GM21717 (cell line): ENCODE measurements around the gene ARMC9.
"Not testable (repeated sequence)": the region's sequence is repeated elsewhere in the genome, so short reads cannot be mapped to it uniquely, and the experiment has no call there.

Experiments
- ATAC-seq: cut with Tn5 transposase; IDR thresholded peaks from one replicate; pipeline ENCODE4 v1.9.1; 2021; ENCODE audit warnings: mild to moderate bottlenecking, moderate library complexity; ENCODE audit not compliant: unreplicated experiment

Gene ARMC9

GRCh38 chr2:231277962-231278361 lies 79.5 kb downstream of the ARMC9 start:
- ATAC-seq = no peak

- no peak for ATAC-seq
Observed at GRCh38 chr2:231278868-231279267, 80.4 kb downstream of the ARMC9 start.

DNA sequence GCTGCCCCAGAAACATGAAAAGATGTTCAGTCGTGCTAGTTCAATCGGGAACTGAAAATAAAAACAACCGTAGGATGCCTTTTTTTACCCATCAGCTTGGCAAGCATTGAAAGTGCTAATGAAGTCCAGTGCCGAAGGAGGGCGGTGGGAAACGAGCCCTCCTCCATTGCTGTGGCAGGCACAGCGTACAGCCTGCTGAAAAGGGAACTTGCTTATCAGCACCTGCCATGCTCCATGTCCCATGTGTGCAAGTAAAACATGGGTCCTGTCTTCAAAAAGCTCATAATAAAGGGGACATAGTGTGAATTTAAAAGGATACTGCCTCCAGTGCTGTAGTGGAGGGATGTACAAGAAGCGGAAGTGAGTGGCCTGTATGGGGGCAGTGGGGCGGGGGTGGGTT lies 82.4 kb downstream of the ARMC9 start:
- no peak for ATAC-seq

GRCh38 chr2:231284296-231284695 lies 85.9 kb downstream of the ARMC9 start:
- no peak for ATAC-seq

DNA sequence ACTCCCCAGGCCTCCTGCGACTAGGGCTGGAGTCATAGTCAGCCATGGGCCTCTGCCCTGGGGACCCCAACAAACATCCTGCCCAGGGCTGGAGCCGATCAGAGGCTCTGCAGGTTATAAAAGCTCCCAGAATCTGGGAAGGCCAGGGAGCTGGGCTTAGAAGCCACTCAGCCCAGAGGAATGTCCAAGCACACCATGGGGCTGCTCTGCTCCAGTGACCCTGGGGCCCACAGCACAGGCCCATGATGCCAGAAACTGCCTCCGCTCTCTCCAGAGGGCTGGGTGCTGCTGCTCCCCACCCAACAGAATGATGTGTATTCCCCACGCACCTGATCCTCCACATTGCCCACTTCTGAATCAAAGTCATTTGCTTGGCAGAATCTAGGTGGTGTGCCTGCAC lies 88.5 kb downstream of the ARMC9 start:
- ATAC-seq = no peak

DNA sequence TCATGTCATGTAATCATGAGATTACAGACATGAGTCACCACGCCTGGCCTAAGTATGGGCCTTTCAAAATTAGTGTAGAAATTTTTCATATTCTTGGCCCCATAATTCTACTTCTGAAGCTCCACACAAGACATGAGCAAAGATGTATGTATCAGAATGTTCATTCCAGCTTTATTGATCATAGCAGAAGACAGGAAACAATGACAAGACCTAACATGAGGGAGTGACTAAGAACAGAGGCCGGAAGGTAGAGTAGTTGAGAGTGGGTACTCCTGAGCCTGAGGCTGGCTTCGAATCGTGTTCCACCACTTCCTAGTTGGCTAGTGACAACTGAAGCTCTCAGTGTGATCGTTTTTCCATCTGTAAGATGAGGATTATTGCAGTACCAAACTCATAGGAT lies 89.3 kb downstream of the ARMC9 start:
- ATAC-seq = no peak

DNA sequence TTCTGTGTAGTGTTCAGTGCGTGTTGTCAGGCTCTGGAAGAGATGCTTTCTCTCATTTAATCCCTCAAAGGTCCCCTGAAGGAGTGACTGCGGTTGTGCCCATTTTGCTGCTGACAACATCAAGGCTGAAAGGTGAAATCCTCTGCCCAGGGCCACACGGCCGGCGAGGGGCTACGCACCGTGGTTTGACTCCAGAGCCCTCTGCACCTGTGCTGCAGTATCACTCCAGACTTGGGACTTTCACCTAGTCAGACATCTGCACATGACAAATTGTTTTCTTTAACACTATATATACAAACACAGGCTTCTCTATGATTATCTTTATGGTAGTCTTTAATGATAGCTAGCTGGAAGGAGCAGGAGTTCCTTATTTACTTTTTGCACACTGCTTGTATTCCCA lies 90.2 kb downstream of the ARMC9 start:
- ATAC-seq = no peak

- ATAC-seq = no peak
Observed at GRCh38 chr2:231290321-231291015, 92.0 kb downstream of the ARMC9 start.

DNA sequence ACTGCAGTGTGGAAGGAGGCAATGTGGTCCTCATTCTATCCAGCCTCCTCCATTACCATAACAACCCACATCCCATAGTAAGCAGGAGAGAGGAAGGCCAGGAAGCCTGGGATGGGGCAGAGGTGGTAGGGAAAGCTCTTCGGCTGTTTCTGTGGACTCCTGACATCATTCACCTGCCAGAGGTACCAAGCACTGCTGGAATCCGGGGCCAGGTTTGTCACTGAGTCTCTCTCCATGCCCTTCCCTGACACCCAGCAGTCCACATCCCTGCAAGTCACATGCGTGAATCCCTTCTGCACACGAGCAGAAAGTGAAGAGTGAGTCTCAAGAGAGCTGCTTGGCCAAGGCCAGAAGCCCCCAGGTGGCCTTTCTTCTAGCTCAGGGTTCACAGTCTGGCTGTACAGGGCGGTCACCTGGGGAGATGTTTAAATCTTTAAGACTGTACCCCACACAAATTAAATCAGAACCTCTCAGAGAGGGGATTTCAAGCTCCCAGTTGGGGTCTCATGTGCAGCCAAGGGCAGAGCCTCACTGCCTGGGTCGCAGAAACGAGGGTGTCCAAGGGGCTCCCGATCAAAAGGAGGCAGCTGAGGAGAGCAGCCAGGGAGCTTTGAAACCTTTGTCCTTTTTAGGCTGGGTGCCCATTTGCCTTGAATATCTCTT lies 94.2 kb downstream of the ARMC9 start:
- ATAC-seq = no peak

GRCh38 chr2:231293163-231293562 lies 94.7 kb downstream of the ARMC9 start:
- no peak for ATAC-seq

DNA sequence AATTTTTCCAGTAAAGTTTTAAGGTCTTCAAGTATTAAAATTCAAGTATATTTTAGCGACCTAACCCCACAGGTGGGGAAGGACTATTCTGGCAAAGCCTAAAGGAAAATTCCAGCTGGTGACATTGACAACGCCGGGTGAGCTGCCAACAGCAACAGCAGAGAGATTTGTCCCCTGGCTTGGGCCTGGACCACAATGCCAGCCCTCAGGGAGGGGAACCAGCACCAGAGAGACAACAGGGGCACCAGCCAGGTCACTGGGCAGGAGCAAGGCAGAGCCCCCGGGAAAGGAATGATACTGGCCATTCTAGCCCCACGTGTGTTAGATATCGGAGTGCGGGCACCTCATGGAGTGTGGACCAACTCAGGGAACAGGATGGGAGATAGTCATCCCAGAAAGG lies 95.7 kb downstream of the ARMC9 start:
- ATAC-seq = no peak

- ATAC-seq = no peak
Observed at GRCh38 chr2:231294571-231295362, 96.3 kb downstream of the ARMC9 start.

- ATAC-seq = no peak
Observed at GRCh38 chr2:231295363-231295655, 96.9 kb downstream of the ARMC9 start.

DNA sequence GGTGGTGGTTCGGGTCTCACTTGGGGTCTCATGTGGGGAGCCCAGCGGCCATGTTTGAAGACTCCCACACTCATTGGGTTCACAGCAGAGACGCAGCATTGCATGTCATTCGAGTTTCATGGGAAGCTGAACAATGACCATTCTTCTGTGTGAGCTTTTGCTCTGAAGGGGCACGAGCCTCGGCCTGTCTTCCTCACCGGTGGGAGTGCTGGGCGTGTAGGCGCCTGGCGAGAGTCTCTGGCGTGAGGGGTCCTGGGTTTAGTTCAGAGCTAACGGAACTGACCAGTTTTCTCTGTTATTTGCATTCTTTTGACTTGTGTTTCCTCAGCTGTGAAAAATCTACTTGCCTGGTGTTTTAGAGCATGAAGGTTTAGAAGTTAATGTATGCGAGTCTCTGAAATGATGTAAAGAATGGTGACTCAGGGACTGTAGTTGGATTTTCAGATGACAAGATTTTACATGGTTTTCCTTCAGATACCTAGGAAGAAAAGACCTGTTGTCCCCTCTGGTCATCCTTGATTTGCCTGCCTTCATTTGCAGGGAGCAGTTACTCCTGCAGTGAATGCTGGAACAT lies 98.1 kb downstream of the ARMC9 start:
- ATAC-seq = no peak

DNA sequence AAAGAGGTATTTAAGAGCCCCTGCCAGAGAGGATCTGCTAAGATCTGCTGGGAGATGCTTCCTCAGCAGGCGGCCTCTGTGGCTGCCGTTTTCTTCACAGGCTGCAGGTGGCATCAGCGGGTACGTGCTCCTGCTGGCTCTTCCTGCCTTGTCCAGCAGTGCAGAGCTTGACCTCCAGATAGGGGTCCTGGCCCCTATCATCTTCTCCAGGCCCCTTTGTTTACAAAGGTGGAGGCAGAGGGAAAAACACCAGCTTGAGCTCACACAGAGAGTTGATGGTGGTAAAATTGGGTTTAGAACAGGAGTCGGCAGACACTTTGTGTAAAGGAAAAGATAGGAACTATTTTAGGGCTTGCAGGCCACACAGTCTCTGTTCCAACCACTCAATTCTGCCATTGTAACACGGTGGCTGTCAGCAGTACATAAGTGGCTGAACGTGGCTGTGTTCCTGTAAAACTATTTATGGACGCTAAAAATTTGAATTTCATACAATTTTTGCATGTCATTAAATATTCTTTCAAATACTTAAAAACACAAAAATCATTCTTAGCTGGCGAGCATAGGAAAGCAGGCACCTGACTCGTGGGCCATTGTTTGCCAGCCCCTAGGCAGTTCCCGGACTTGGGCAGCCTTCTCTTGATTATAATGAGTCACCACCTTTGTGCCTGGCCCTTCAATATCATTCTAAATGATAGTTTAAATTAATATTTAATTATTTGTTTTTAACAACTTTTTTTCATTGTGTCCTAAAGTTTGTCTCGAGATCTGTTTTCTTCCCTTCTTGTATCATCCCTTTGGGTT lies 98.9 kb downstream of the ARMC9 start:
- no peak for ATAC-seq

DNA sequence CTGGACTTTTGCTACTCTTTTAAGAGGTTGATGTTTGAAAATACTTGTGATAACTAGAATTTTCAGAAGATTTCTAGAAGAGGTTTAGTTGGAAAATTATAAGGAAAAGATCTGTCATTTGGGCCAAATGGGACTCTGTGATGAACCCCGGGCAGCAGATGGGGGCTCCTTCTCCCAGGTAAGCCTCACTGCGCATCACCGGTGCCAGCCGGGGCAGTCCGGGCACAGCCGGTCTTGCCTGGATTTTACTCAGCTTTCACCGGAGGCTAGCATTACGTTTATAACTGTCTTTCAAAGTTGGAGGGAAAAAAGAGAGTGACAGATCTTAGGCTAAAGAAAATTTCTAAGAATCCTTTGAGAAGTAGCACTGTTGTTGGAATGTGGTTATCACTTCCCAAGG lies 99.7 kb downstream of the ARMC9 start:
- no peak for ATAC-seq

DNA sequence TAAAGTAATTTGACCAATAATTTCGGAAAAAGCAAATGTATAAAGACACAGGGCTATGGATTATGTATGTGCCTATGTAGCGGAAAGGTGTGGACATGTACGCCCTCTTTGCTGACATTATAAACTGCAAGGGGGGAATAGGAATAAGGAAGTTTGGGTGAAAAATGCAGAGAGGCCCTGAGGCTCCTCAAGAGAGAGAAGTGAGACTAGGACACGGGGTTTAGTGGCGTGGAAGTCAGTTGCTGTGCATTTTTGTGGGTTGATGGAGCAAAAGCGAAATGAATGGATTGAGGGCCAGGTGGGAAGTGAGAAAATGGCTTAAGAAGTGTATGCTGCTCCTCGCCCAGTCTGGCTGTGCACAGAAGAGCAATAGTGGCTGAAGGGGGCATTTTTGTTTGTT lies 100.8 kb downstream of the ARMC9 start:
- ATAC-seq = no peak

DNA sequence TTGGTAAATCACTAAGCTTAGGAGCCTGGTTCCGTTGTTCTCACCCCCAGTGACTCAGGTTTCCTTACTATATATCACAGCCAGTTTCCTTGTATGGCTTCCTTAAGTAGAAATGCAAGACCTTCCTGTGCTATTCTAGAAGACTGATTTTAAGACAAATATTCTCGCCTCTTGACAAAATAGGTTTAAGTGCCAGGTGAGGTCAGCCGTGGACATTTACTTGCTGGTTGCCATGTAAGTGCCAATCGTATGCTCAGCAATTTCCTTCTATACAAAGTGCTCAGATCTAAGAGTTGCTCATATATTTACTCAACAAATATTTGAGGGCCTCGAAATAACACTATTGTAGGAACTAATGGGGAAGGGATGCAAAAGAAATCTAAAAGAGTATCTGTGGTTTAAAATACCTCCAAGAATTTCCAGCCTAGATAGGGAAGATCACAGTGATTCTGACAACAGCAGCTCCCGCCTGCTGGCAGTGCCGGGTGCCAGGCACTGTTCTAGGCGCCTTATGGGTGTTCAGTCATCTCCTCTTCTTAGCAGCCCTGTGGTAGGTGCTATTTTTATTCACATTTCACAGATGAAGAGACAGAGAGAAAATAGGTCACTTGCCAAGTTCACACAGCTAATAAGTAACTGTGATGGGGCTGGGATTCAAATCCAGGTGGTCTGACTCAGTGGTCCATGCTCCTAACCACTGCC lies 101.7 kb downstream of the ARMC9 start:
- ATAC-seq = no peak

GRCh38 chr2:231300722-231301076 lies 102.3 kb downstream of the ARMC9 start:
- ATAC-seq = no peak

- not testable (repeated sequence) for ATAC-seq
Observed at GRCh38 chr2:231304259-231304658, 105.8 kb downstream of the ARMC9 start.

DNA sequence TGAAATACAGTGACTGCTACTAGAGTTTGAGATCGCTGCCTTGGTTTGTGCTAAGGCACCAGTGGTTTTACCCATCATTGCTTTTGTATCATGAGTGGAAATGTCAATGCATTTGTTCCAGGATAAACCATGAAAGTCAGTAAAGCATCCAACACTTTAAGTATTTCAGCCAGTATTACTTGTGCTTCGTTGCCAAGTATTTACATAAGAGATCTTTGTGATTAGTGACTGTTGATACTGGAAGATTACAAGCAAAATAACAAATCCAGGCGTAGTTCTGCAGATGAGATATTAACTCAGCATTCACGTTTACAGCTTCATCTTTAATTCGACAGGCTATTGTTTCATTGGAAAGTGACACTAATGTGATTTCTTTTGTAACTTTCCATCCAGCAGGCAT lies 106.8 kb downstream of the ARMC9 start:
- no peak for ATAC-seq
